Endothelial cell of umbilical vein (primary cell): ENCODE results near the gene OR9A2. TPM values are rescaled to one million over a fixed set of nuclear protein-coding genes. Genes with fewer than 3 reads are reported as not detected.

ENCODE experiments used
- BruUV-seq: library from RNA; stranded (reverse); fragments of 400-500 nt; replicated peaks from 2 replicates; lab custom pipeline; 2021; lab: Mats Ljungman, UMichigan
- CTCF ChIA-PET: fragments of 300-600, 350-600 bp; sonication (Branson Sonifier 250); formaldehyde crosslinking; loops from one replicate; lab custom pipeline; 2021; ENCODE audit warnings: antibody characterized with exemption, inconsistent platforms; lab: Charles Lee
- POLR2A ChIA-PET: fragments of 300-600, 350-600 bp; sonication (Branson Sonifier 250); formaldehyde crosslinking; loops from one replicate; lab custom pipeline; 2021; ENCODE audit warnings: antibody characterized with exemption, inconsistent platforms; lab: Charles Lee
- DNase-seq: peaks from one replicate; pipeline ENCODE4 v3.0.0-alpha.2; 2011; ENCODE audit warnings: low read depth, low spot score
- FAIRE-seq: peaks from 2 replicates; lab custom pipeline; 2011; peaks lifted over from hg19 to GRCh38; lab: Jason Lieb, UNC
- H2AFZ ChIP-seq: 2 replicates; pipeline ENCODE4 v1.6.0; 2012; ENCODE audit warnings: low read depth, low read length, control low read depth, inconsistent platforms
- H3K27ac ChIP-seq: 2 replicates; pipeline ENCODE4 v1.5.1; 2011; ENCODE audit warnings: low read depth, mild to moderate bottlenecking, control low read depth, low read length, moderate library complexity; ENCODE audit not compliant: insufficient read depth
- H3K27me3 ChIP-seq, 2 experiments: 2 replicates each; pipeline versions ENCODE4 v1.6.0 to v1.6.1; 2011; ENCODE audit warnings: low read length in 2 of 2, mixed read lengths in 1 of 2; ENCODE audit not compliant: control insufficient read depth in 2 of 2, insufficient read depth in 2 of 2
- H3K36me3 ChIP-seq, 2 experiments: 2 replicates in 1 of 2; 3 replicates in 1 of 2; pipeline ENCODE4 v1.5.1; 2011; ENCODE audit warnings: low read length in 2 of 2, mild to moderate bottlenecking in 1 of 2, moderate library complexity in 1 of 2; ENCODE audit not compliant: control insufficient read depth in 2 of 2, insufficient read depth in 2 of 2; ENCODE audit errors: extremely low read depth in 1 of 2
- H3K4me1 ChIP-seq: 3 replicates; pipeline ENCODE4 v1.5.1; 2011; ENCODE audit warnings: mild to moderate bottlenecking, low read length; ENCODE audit not compliant: control insufficient read depth, insufficient read depth; ENCODE audit errors: extremely low read depth
- H3K4me2 ChIP-seq: 2 replicates; pipeline ENCODE4 v1.6.1; 2011; ENCODE audit warnings: low read length, control low read depth, mixed read lengths; ENCODE audit not compliant: insufficient read depth
- H3K4me3 ChIP-seq, 3 experiments: fragments of 200-600 bp in 1 of 3; sonication (generic), shearing (Covaris generic) in 1 of 3; replicated peaks in 1 of 3; 2 replicates each; pipeline ENCODE4 v1.5.1; 2011 to 2016; ENCODE audit warnings: control low read depth in 3 of 3, low read length in 3 of 3, mild to moderate bottlenecking in 2 of 3, inconsistent platforms in 1 of 3, low read depth in 1 of 3, moderate library complexity in 1 of 3; ENCODE audit not compliant: insufficient read depth in 1 of 3
- H3K79me2 ChIP-seq: 2 replicates; pipeline ENCODE4 v1.6.0; 2012; ENCODE audit warnings: low read length, inconsistent platforms; ENCODE audit not compliant: control insufficient read depth, insufficient read depth
- H3K9ac ChIP-seq: replicated peaks from 2 replicates; pipeline ENCODE3; 2011; ENCODE audit warnings: low read length, control low read depth; ENCODE audit not compliant: insufficient read depth; ENCODE audit errors: extremely low read depth
- H3K9me1 ChIP-seq: replicated peaks from 3 replicates; pipeline ENCODE4 v1.6.0; 2011; ENCODE audit warnings: mild to moderate bottlenecking, low read length; ENCODE audit not compliant: control insufficient read depth, insufficient read depth; ENCODE audit errors: extremely low read depth
- H3K9me3 ChIP-seq: replicated peaks from 2 replicates; pipeline ENCODE4 v1.5.1; 2012; ENCODE audit warnings: low read length, inconsistent platforms; ENCODE audit not compliant: control insufficient read depth, insufficient read depth
- H4K20me1 ChIP-seq: replicated peaks from 2 replicates; pipeline ENCODE3; 2011; ENCODE audit warnings: mild to moderate bottlenecking, low read length; ENCODE audit not compliant: control insufficient read depth, insufficient read depth; ENCODE audit errors: extremely low read depth
- CTCF ChIP-seq, 2 donors: IDR thresholded peaks; 1 replicate in 1 of 2; 2 replicates in 1 of 2; pipeline ENCODE4 v1.5.1; 2011; ENCODE audit warnings: low read length in 2 of 2, mild to moderate bottlenecking in 2 of 2, moderate library complexity in 2 of 2, control low read depth in 1 of 2, inconsistent platforms in 1 of 2, low read depth in 1 of 2; ENCODE audit not compliant: insufficient read depth in 1 of 2; ENCODE audit errors: extremely low read depth in 1 of 2
- EZH2 ChIP-seq: IDR thresholded peaks from 2 replicates; pipeline ENCODE4 v1.6.1; 2012; ENCODE audit warnings: borderline replicate concordance, low read depth, mild to moderate bottlenecking, moderate library complexity, low read length, inconsistent platforms; ENCODE audit not compliant: severe bottlenecking
- FOS ChIP-seq: IDR thresholded peaks from 2 replicates; pipeline ENCODE4 v1.6.1; 2011; ENCODE audit warnings: mild to moderate bottlenecking, low read length, moderate library complexity, borderline replicate concordance; ENCODE audit not compliant: insufficient read depth
- GATA2 ChIP-seq: IDR thresholded peaks from 2 replicates; pipeline ENCODE4 v1.7.0; 2011; ENCODE audit warnings: low read depth, mild to moderate bottlenecking, moderate library complexity, mixed read lengths, low read length; ENCODE audit not compliant: insufficient read length, insufficient read depth
- JUN ChIP-seq: IDR thresholded peaks from 2 replicates; pipeline ENCODE4 v1.6.1; 2011; ENCODE audit warnings: borderline replicate concordance, low read depth; ENCODE audit not compliant: insufficient read length, insufficient read depth
- MAX ChIP-seq: IDR thresholded peaks from 2 replicates; pipeline ENCODE4 v1.6.1; 2011; ENCODE audit not compliant: insufficient read depth, insufficient read length
- MYC ChIP-seq: IDR thresholded peaks from one replicate; pipeline ENCODE4 v1.6.1; 2011; ENCODE audit warnings: mild to moderate bottlenecking, low read depth, low read length
- POLR2A ChIP-seq: IDR thresholded peaks from 2 replicates; pipeline ENCODE4 v1.6.1; 2012; ENCODE audit warnings: low read depth, mild to moderate bottlenecking, control low read depth, low read length
- POLR2AphosphoS5 ChIP-seq: IDR thresholded peaks from 2 replicates; pipeline ENCODE4 v1.6.1; 2012; ENCODE audit warnings: low read depth, mild to moderate bottlenecking, control low read depth, low read length, moderate library complexity; ENCODE audit not compliant: insufficient read depth
- dilution Hi-C: fragments of 300-500 bp; cut with MboI; formaldehyde crosslinking; loops from one replicate; pipeline ENCODE4 v1.15.0; 2019; ENCODE audit warnings: low sequenced_read_pairs; ENCODE audit not compliant: extremely low pct_ligation_motif_present
- intact Hi-C: fragments of 100-400 bp; cut with micrococcal nuclease; formaldehyde crosslinking; loops from one replicate; pipeline ENCODE4 v1.10.0; 2022
- polyA plus RNA-seq, 4 experiments: library from polyadenylated mRNA; depleted of rRNA in 3 of 4; stranded (reverse) in 3 of 4; unstranded in 1 of 4; fragments of >200 nt; gene quantifications; 2 replicates each; pipeline versions ENCODE4 v1.2.1 to v1.2.3, GENCODE V29; 2011 to 2012; ENCODE audit warnings: missing spikeins in 1 of 4
- total RNA-seq: library from RNA; stranded (reverse); gene quantifications from 2 replicates; pipeline ENCODE4 v1.2.3, GENCODE V29; 2021

Gene OR9A2
- total and polyA plus RNA-seq, 2 donors (not counting 3 experiments of a cell fraction or from before 2014, with no cell fraction given), result not detected

- ChIA-PET CTCF (interaction anchor here (6.4 to 26.4 kb wide), 2 partner anchors 9 to 207 kb away, joined by 39 to 967 read pairs; partner anchors contain the start of gene TAS2R40), POLR2A (no interaction called here)
- Histone ChIP-seq H2AFZ (no peak overlapping the region), H3K4me3 (no peak overlapping the region), H3K27me3 (no peaks in the 10 kb centered on the region), H3K9me1 (no peaks in the 10 kb centered on the region), H3K9me3 (no peaks in the 10 kb centered on the region), H4K20me1 (no peaks in the 10 kb centered on the region), H3K4me1 (peaks cover 9% of the 10 kb centered on the region), H3K27ac (no peak overlapping the region), H3K9ac (no peak overlapping the region), H3K36me3 (no peaks in the 10 kb centered on the region), H3K4me2 (no peak overlapping the region), H3K79me2 (no peaks in the 10 kb centered on the region)
- no TSS peak for BruUV-seq
- no peak for FAIRE-seq
- DNase-seq, result no peak
- dilution Hi-C loops, result loop anchor here (25.0 kb wide), 1 partner anchor 200 kb away; the partner anchor contains the start of gene TAS2R40
- TF ChIP-seq FOS (no peak), POLR2A (no peak), MAX (no peak), CTCF (IDR thresholded peaks at IDR 0.05; ENCODE audit: extremely low read depth in 1 of 2, insufficient read depth in 1 of 2, low read depth in 1 of 2, low read length in 2 of 2) (no peak), JUN (no peak), GATA2 (no peak), EZH2 (no peak), POLR2AphosphoS5 (no peak), MYC (no peak)
- intact Hi-C loops, result loop anchor here (10.0 kb wide), 1 partner anchor 493 kb away; no protein-coding TSS in a partner anchor
Observed at GRCh38 chr7:143012001-143012400, 14.9 kb downstream of the OR9A2 start.
